ENCODE measurements around the gene SUCLG2.
A peak's percentile ranks its signal among the peaks of the same experiment; 100 is the strongest.

The SUCLG2 gene

DNA sequence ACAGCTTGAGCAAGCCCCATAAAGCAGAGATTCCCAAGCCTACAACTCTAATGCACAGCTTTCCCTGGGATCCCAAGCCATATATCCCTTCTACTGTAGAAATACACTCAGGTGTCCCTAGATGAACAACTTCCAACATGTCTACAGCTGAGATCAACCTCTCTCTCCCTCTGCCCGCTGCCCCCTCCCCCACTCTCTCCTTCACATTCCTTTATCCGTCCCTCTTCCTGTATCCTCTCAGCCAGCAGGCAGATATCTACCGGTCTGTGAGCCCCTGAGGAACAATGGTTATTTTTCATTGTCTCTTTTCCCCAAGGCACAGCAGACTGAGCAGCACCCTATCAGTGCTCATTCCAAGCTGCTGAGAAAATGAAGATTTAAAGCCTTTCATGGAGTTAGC, 138.6 kb downstream of the SUCLG2 start:
- H3K9me2 ChIP-seq (replicated peaks; ENCODE audit: insufficient read depth, low read length), result no peaks in the 10 kb centered on the region
- no peak overlapping the region for H3K4me2 ChIP-seq (ENCODE audit: low read depth, low read length)
- no peaks in the 10 kb centered on the region for H3K9me3 ChIP-seq (replicated peaks; ENCODE audit: insufficient read depth, low read length)
- no peaks in the 10 kb centered on the region for H3K36me3 ChIP-seq (replicated peaks; ENCODE audit: insufficient read depth, low read length)
- H3K4me3 ChIP-seq (ENCODE audit: low read length), result no peak overlapping the region
- TF ChIP-seq EZH2 (optimal IDR thresholded peaks at IDR 0.05; ENCODE audit: low read depth, low read length) (no peak), EZH2phosphoT487 (IDR thresholded peaks at IDR 0.05; ENCODE audit: low read length) (no peak)
- TF ChIP-seq, protein P1, sequence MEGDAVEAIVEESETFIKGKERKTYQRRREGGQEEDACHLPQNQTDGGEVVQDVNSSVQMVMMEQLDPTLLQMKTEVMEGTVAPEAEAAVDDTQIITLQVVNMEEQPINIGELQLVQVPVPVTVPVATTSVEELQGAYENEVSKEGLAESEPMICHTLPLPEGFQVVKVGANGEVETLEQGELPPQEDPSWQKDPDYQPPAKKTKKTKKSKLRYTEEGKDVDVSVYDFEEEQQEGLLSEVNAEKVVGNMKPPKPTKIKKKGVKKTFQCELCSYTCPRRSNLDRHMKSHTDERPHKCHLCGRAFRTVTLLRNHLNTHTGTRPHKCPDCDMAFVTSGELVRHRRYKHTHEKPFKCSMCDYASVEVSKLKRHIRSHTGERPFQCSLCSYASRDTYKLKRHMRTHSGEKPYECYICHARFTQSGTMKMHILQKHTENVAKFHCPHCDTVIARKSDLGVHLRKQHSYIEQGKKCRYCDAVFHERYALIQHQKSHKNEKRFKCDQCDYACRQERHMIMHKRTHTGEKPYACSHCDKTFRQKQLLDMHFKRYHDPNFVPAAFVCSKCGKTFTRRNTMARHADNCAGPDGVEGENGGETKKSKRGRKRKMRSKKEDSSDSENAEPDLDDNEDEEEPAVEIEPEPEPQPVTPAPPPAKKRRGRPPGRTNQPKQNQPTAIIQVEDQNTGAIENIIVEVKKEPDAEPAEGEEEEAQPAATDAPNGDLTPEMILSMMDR (IDR thresholded peaks at IDR 0.05; ENCODE audit: low read length), result no peak
- no peak for DNase-seq
- no peak overlapping the region for H2AFZ ChIP-seq (ENCODE audit: low read length)
- H4K20me1 ChIP-seq (ENCODE audit: insufficient read depth, low read length), result no peaks in the 10 kb centered on the region
- no peaks in the 10 kb centered on the region for H3F3A ChIP-seq (ENCODE audit: insufficient read depth, low read length)
- H3K79me2 ChIP-seq (ENCODE audit: low read length), result no peaks in the 10 kb centered on the region
- H3K27ac ChIP-seq (ENCODE audit: low read length), result no peak overlapping the region
- no peaks in the 10 kb centered on the region for H3K27me3 ChIP-seq (replicated peaks; ENCODE audit: insufficient read depth, low read length)
- no peak overlapping the region for H3K9ac ChIP-seq (ENCODE audit: low read length)
- no peaks in the 10 kb centered on the region for H3K4me1 ChIP-seq (ENCODE audit: low read length)

DNA sequence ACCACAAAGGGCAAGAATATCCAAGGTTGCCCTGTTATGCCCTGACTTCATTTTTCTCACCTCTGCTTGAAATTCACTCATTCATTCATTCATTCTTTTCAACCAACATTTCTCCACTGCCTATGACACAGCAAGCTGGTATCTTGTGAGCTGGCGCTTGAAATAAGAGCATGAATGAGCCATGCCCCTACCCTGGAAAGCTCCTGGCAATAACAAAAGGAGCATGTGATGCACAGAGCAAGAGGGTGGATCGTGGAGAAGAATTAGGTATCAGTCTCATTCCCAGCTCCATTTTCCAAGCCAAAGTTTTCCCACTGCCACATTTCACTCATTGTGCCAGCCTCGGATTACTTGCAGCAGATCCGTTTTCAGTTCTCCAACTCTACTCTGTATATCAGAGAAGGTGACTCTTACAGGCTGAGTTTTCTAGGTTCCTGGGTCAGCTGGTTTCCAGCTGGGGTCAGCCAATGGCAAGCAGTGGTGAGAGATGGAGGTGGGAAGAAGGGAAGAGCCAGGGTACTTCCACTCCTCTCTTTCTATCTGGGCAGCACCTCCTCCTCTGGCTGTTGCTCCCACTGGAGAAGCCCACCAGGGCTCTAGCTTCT, 144.8 kb downstream of the SUCLG2 start:
- no peak overlapping the region for H3K9ac ChIP-seq (ENCODE audit: low read length)
- no peaks in the 10 kb centered on the region for H3K79me2 ChIP-seq (ENCODE audit: low read length)
- H3K4me2 ChIP-seq (ENCODE audit: low read depth, low read length), result peak overlapping the region; percentile 16
- DNase-seq, result no peak
- H3F3A ChIP-seq (ENCODE audit: insufficient read depth, low read length), result no peaks in the 10 kb centered on the region
- H3K4me3 ChIP-seq (ENCODE audit: low read length), result no peak overlapping the region
- no peaks in the 10 kb centered on the region for H3K27me3 ChIP-seq (replicated peaks; ENCODE audit: insufficient read depth, low read length)
- no peaks in the 10 kb centered on the region for H4K20me1 ChIP-seq (ENCODE audit: insufficient read depth, low read length)
- no peaks in the 10 kb centered on the region for H3K9me3 ChIP-seq (replicated peaks; ENCODE audit: insufficient read depth, low read length)
- TF ChIP-seq, protein P1 (IDR thresholded peaks at IDR 0.05; ENCODE audit: low read length), result no peak
- TF ChIP-seq EZH2 (optimal IDR thresholded peaks at IDR 0.05; ENCODE audit: low read depth, low read length), result no peak
- H2AFZ ChIP-seq (ENCODE audit: low read length), result no peak overlapping the region
- H3K36me3 ChIP-seq (replicated peaks; ENCODE audit: insufficient read depth, low read length), result no peaks in the 10 kb centered on the region
- no peak overlapping the region for H3K27ac ChIP-seq (ENCODE audit: low read length)
- H3K9me2 ChIP-seq (replicated peaks; ENCODE audit: insufficient read depth, low read length), result no peaks in the 10 kb centered on the region
- H3K4me1 ChIP-seq (ENCODE audit: low read length), result peaks cover 14% of the 10 kb centered on the region

DNA sequence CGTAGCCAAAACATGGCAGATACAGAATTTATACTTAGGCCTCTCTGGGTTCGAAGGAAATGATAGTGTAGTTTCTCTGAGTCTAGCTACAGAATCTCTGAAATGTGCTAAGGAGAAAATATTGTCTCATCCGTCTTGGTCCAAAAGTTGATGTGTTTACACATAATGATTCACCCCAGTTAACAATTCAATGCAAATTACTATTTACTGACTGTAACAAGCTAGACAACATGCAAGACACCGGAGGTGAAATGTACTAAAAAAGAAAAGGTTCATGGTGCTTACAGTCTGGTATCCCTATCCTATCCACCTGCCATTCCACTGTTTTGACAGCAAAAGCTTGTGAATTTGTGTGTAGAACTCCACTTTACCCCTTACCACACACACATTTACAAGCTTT, 146.8 kb downstream of the SUCLG2 start:
- Histone ChIP-seq H3K79me2 (ENCODE audit: low read length) (no peaks in the 10 kb centered on the region), H2AFZ (ENCODE audit: low read length) (no peak overlapping the region), H3K27me3 (replicated peaks; ENCODE audit: insufficient read depth, low read length) (no peaks in the 10 kb centered on the region), H3F3A (ENCODE audit: insufficient read depth, low read length) (no peaks in the 10 kb centered on the region), H3K27ac (ENCODE audit: low read length) (no peak overlapping the region), H3K36me3 (replicated peaks; ENCODE audit: insufficient read depth, low read length) (no peaks in the 10 kb centered on the region), H3K9me2 (replicated peaks; ENCODE audit: insufficient read depth, low read length) (no peaks in the 10 kb centered on the region), H3K9me3 (replicated peaks; ENCODE audit: insufficient read depth, low read length) (no peaks in the 10 kb centered on the region), H3K4me3 (ENCODE audit: low read length) (no peak overlapping the region), H4K20me1 (ENCODE audit: insufficient read depth, low read length) (no peaks in the 10 kb centered on the region), H3K9ac (ENCODE audit: low read length) (no peak overlapping the region), H3K4me2 (ENCODE audit: low read depth, low read length) (no peak overlapping the region), H3K4me1 (ENCODE audit: low read length) (peaks cover 14% of the 10 kb centered on the region)
- TF ChIP-seq EZH2 (optimal IDR thresholded peaks at IDR 0.05; ENCODE audit: low read depth, low read length) (no peak), EZH2phosphoT487 (IDR thresholded peaks at IDR 0.05; ENCODE audit: low read length) (no peak)
- TF ChIP-seq, protein P1 (IDR thresholded peaks at IDR 0.05; ENCODE audit: low read length), result no peak
- DNase-seq, result no peak

Data from MM.1S (cell line).